ENCODE measurements around the gene DNM1L.

The DNM1L gene

DNA sequence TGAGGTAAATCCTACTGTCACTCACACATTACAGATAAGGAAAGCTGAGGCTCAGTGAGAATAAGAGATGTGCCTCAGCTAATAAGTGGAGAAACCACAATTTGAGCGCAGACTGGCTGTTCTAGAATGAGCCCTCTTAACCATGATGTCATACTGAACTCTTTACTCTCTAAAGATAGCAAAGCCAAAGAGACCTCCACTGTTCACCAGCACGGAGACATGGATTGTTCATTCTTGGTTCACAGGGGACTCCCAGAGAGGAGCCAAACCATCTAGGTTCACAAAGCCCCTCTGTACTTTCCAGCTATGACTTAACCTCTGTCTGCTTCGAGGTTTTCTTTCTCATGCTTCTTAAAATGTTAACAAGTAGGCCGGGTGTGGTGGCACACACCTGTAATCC, 109.3 kb downstream of the DNM1L start:
- DNase-seq: no peak
- no peak for TF ChIP-seq GATA1 (IDR thresholded peaks at IDR 0.05; ENCODE audit: low read depth, low read length)
- TF ChIP-seq POLR2A (IDR thresholded peaks at IDR 0.05; ENCODE audit: low read length): no peak

DNA sequence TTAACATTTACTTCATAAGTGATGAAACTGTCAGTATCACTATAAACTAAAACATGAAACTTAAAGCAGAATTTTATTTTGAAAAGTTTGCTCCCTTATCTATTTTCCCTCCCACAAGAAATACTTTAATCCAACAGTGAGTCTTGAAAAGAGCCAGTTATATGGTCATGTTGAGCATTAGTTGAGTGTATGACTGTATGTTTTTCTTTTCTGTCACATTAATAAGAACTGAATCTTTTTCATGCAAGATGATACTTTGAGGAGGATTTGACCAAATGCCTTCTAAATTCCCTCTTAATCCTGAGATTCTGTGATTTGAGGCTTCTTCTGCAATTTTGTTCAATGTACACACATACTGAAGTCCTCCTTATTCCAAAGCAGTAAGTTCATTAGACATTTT, 110.3 kb downstream of the DNM1L start:
- DNase-seq: no peak

DNA sequence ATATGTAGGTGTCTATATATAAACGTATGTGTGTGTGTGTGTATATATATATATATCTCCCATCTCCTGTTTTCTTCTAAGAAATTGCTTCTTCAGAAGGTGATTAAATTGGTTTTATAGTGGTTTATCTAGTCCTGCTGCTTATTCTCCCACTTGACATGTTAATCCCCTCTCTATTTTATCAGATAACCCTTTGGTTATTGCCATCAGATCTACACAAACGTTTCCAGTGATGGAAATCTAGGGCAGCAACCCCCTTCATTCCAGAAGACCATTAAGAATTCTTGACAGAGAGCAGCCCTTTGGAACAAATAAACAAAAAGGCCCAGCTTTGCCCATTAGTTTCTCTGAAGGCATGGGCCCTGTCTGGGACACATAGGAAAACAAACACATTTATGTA, 110.8 kb downstream of the DNM1L start:
- TF ChIP-seq POLR2A (IDR thresholded peaks at IDR 0.05; ENCODE audit: low read length): no peak
- TF ChIP-seq GATA1 (IDR thresholded peaks at IDR 0.05; ENCODE audit: low read depth, low read length): no peak

More for the DNA sequence above, 110.3 kb downstream of the DNM1L start:
- TF ChIP-seq POLR2A (IDR thresholded peaks at IDR 0.05; ENCODE audit: low read length): no peak
- no peak for TF ChIP-seq GATA1 (IDR thresholded peaks at IDR 0.05; ENCODE audit: low read depth, low read length)

DNA sequence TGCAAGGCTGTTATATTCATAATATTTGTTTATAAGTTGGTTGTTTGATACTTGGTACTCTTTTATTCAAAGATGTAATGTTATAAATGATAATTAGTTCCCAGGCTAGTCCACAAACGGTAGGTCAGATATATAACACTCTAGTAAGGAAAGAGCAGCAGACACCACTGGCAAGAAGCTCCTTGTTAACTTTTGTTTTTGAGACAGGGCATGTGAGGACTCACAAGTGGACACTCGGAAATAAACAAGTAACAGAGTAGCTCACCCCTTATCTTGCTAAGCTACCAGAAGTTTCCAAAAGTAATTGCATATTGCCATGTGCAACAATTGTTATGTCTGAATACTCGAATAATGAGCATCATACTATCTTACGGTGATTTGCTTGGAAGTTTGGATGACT, 115.2 kb downstream of the DNM1L start:
- TF ChIP-seq POLR2A (IDR thresholded peaks at IDR 0.05; ENCODE audit: low read length): no peak
- no peak for TF ChIP-seq GATA1 (IDR thresholded peaks at IDR 0.05; ENCODE audit: low read depth, low read length)
- no peak for DNase-seq

More for the DNA sequence above, 110.8 kb downstream of the DNM1L start:
- no peak for DNase-seq

Data from erythroblast (primary cell).